NCI-H128 (cell line): ENCODE results near the gene PCDH10.
"Not testable (repeated sequence)": the region's sequence is repeated elsewhere in the genome, so short reads cannot be mapped to it uniquely, and the experiment has no call there.

ENCODE experiments used
- DNase-seq: peaks from one replicate; lab custom pipeline; 2025; ENCODE audit not compliant: unreplicated experiment; lab: John Stamatoyannopoulos, UW

Gene PCDH10

DNA sequence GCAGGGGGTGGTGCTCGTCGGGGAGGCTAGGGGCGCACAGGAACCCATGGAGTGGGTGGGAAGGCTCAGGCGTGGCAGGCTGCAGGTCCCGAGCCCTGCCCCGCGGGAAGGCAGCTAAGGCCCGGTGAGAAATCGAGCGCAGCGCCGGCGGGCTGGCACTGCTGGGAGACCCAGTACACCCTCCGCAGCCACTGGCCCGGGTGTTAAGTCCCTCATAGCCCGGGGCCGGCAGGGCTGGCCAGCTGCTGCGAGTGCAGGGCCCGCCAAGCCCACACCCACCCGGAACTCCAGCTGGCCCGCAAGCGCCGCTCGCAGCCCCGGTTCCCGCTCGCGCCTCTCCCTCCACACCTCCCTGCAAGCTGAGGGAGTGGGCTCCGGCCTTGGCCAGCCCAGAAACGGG is 91.4 kb downstream of the PCDH10 start:
- DNase-seq: not testable (repeated sequence)
